Stimulated activated naive CD4-positive, alpha-beta T cell treated with Interleukin-2 at 50 U/mL for 16 hours (primary cell): Measurements from ENCODE around the gene FXYD5.
"Not testable (repeated sequence)": the region's sequence is repeated elsewhere in the genome, so short reads cannot be mapped to it uniquely, and the experiment has no call there.

Experiments
- DNase-seq: peaks from one replicate; lab custom pipeline; 2025; lab: John Stamatoyannopoulos, UW

Gene FXYD5

DNA sequence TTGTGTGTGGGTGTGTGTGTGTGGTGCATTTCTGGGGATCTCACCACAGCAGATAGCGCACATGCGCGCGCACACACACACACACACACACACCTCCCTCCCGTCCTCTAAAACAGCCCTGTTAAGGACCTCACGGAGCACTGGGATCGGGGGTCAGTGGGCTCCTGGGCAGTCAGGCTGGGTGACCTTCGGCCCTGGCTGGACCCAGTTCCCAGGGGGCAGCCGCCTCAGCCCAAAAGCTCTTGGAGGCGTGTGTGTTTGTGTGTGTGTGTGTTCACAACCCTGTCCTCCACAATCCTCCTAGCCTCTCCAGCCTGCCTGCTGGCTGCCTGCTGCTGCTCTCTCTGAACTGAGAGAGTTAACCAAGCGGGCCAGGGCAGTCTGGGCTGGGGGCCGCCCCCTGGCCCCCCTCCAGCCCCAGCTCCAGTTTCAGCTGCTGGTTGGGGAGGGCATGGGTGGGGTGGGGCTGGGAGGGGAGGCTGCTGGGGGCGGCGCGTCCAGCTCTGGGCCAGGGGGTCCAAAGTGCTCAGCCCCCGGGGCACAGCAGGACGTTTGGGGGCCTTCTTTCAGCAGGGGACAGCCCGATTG lies 16.1 kb upstream of the FXYD5 start, which contains the start of gene FXYD1:
TSS of gene FXYD1 (plus strand) at position 520 of the 588 bp plus-strand sequence. CDS start 1,256 bp downstream, outside the sequence.
- DNase-seq = no peak

DNA sequence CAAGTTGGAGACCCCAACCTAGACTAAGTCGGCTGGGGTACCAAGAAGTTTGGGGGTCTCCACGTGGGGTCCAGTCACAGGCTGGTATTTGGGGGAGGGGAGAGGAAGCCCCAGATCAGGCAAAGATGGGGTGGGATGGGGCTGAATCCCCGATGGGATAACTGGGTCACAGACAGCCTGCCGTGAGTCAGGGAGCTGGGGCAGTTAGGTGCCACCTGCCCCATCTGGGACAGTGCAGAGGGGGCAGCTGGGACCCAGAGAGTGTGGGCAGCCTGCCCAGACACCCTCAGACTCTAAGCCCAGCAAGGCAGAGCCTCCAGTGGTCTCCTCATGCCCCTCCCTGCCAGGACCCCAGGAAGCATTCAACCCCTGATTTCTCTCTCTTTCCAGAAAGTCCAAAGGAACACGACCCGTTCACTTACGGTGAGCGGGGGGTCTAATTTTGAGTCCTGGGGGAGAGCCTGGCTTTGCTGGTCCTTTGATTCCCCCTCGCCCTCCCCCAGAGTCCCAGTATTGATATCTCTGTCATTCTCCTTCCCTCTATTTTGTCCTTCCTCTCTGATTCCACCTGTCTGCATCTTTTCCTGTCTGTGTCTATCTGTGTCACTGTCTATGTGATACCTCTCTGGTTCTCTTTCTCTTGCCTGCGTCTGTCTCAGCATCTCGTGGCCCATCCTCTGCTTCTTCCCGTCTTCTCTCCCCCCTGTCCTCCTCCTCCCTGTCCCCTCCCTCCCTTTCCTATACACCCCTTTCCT lies 14.2 kb upstream of the FXYD5 start:
- no peak for DNase-seq

DNA sequence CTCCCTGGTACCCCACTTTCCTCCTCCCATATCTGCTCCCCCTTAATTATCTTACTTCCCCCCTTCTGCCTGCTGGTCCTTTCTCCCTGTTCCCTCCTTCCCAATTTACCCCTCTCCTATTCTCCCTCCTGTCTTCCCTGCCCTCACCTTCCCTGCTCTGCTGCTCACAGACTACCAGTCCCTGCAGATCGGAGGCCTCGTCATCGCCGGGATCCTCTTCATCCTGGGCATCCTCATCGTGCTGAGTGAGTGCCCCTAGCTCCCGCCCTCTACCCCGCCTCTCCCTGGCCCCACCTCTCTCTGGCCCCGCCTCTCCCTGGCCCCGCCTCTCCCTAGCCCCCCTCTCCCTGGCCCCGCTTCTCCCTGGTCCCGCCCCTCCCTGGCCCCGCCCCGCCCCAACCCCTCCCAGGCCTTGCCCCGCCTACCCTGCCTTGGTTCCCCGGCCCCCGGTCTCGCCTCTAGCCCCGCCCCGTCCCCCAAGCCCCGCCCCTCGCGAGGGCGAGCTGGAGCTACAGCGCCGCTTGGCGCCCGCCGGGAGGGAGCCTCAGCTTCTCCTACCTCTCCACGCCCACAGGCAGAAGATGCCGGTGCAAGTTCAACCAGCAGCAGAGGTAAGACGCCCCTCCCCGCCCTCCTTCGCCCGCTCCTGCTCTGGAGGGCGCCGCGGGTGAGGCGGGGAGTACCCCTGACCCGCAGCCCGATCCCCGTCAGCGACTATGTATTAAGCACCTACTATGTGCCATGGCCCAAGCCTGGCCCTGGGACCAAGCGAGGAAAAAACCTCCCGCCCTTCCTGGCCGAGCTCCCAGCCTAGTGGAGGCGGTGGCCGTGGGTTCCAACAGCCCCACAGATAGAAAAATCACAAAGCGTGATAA lies 13.3 kb upstream of the FXYD5 start:
- peak; percentile 96 for DNase-seq

DNA sequence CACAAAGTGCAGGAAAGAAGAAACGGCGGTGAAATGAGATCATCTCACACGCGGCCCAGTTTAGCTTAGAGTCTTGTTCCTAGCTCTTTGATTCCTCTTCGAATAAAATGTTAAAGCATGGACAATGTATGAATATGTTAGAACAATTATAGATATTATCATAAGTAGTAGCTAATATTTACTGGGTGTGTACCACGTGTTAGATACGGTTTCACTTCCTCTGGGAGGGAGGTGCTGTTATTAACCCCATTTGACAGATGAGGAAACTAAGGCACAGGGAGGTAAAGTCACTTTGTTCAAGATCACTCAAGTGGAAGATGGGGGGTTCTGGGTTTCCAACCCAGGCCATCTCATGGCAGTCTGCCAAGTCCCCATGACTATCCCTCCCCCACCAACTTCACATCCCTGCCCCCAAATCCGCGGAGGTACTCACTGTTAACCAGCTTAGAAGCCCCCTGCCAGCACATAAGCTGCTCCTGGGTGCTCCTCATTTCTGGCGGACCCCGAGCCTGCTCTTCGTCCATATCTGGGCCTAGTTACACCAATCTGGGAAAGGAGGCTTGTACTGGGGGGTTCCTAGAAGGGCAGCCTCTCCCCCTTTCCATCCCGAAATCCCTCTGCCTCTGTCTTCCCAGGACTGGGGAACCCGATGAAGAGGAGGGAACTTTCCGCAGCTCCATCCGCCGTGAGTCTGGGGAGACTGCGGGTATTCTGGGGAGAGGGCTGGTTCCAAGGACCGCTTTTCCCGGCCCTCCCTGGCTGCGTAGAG lies 12.5 kb upstream of the FXYD5 start:
- peak; percentile 29 for DNase-seq

DNA sequence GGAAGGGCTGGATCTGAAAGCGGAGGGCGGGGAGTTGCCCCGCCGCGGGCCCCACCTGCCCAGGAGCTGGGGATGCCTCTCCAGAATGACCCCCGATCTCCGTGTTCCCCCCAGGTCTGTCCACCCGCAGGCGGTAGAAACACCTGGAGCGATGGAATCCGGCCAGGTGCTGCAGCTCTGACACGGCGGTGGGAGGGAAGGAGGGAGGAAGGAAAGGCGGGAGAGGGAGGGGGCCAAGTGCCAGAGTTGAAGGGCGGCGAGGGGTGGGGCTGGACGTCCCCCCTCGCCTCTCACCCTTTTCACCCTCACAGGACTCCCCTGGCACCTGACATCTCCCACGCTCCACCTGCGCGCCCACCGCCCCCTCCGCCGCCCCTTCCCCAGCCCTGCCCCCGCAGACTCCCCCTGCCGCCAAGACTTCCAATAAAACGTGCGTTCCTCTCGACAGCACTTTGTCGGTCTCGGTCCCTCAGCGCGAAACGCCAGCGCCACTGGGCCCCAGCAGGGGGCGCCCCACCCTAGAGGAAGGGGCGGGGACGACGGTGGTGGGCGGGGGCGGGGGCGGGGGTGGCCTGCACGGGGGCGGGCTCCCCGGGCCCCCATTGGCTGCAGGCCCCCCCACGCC lies 11.8 kb upstream of the FXYD5 start:
- DNase-seq = peak; percentile 49

DNA sequence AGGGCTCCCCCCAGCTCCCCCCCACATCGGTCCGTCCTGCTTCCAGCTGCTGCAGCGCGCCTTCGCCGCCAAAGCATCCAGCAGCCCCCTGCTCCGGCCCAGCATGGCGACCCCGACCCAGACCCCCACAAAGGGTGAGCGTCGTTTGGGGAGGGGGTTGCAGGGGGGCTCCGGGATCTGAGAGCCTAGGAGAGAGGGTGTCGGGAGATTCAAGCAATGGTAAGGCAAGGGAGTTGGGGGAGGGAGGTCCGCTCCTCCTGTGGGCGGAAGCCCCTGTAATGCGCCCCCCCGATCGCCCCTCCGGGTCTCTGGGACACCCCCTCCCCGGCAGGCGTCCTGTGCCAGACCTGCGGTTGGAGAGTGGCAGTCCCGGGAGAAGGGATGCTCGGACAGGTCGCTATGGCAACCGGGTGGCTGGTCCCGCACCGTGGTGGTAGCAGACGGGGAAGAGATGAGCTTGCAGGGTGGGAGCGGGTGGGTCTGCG lies 11.3 kb upstream of the FXYD5 start, which contains the start of gene FXYD7:
TSS of gene FXYD7 (plus strand) at position 25 of the 485 bp plus-strand sequence. CDS start at position 104, 79 bp downstream.
- DNase-seq = no peak

DNA sequence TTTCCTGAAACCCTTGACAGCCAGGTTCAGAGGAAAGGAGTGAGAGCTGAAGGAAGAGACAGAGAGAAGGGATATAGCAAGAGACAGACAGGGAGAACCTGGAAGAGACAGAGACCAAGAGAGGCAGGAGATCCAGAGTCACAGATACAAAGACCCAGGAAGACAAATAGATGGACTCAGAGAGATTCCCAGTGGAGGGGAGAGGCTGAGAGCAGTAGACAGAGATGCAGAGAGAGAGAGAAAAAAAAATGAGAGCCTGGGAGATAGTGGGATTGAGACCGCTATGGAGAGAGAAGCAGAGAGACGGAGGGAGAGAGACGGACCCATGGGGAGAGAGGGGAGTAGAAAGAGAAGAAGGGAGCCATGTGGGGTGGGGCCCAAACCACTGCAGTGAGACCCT lies 10.7 kb upstream of the FXYD5 start:
- no peak for DNase-seq

DNA sequence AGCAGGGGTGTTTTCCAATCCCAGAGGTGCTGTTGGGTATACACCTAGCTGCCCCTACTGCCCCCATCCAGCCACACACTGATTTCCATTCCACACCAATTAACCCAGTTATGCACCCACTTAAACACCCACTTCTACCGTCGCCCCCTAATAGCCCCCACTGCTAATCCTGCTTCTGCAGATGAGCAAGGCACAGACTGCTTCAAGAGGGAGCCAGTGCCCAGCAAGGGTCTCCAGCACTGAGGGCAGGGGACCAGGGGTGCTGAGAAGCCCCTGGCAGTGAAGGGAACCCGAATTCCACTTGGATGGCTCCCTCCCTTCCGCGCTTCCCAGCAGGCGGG lies 10.3 kb upstream of the FXYD5 start:
- DNase-seq = no peak

DNA sequence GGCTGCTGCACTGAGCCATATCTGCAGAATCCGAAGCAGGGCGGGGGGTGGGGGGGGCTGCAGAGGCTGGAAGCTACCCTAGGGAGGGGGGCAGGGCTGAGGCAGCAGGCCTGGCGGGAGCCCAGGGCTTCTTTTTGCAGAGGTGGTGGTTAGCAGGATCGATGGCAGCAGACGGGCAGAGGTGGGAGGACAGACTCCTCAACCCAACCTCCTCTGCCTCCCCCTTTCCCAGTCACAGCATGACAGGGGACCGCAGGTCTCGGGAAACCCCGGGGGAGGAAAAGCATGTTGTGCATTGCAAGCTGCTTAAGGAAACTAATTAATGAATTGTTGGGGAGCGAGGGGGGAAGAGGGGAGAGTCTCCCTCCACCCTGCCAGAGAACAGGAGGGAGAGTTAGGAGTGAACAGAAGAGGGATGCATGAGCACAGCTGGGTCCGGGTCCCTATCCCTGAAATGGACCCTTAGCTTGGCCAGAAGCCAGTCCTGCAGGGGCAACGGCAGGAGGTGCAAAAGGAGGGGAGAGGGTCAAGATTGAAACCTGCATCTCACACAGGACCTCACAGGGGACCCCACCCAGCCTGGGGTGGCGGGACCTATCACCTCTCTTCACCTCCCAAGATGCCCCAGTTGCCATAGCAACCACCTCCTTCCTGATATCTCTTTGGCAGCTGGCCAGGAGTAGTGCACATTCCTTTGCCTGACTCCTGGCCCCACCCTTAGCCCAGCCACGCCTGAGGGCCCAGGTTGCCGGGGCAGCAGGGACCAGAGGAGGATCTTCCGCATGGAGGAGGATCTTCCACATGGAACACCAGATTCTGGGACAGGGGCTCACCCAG lies 9.7 kb upstream of the FXYD5 start:
- peak; percentile 5 for DNase-seq

DNA sequence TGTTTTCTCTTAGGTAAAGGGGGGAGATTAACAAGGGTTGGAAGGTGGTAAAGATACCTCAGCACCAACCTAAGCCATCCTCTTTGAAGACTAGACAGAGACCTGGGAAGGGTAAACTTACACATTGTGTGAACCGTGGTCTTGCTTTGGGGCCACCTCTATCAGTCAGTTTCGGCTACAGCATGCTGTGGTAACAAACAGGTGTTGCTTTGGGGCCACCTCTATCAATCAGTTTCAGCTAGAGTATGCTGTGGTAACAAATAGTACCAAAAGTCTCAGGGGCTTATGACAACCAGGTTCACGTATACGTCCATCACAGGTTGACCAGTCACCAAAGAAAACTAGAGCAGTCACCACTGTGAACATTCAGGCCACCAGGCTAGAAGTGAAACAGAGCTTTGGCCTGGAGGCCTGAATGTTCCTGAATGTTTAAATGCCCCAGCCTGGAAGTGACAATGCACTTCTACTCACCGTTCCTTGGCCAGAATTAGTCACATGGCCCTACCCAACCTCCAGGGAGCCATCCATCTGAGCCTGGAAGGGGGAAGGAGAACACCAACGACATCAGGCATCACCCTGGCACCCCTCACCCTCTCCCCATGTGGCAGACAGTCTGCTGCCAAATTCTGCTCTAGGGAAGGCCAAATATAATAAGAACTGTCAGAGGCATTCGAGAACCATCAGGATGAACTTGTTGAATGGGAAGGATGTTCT lies 7.6 kb upstream of the FXYD5 start:
- DNase-seq = no peak

DNA sequence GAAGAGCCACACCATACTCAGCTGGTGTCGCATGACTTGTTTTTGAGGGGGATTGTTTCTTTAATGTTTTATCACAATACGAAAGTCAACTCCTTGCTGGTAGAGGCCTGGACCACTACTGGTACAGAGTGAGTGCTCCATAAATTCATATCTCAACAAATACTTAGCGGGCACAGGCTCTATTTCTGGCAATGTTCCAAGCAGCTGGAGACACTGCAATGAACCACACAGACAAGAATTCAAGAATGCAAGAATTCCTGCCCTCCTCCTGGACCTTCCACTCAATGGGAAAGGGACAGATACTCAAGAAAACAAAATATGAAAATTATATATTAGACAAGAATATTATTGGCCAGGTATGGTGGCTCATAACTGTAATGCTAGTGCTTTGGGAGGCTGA lies 5.1 kb upstream of the FXYD5 start:
- DNase-seq = no peak

DNA sequence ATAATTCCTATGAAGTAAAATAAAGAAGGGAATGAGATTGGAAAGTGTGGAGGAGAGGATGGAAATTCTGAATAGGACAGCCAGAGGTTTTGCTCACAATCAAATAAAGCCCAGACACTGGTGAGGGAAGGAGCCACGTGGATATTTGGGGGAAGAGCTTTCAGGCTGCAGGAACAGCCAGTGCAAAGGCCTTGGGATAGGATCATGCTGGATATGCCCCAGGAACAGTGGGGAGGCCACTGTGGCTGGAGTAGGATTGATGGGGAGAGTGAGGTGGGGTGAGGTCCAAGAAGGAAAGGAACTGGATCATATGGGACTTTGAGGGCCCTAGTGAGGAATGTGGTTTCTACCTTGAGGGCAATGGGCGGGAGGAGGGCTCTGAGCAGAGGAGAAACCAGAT lies 4.1 kb upstream of the FXYD5 start:
- DNase-seq = no peak

DNA sequence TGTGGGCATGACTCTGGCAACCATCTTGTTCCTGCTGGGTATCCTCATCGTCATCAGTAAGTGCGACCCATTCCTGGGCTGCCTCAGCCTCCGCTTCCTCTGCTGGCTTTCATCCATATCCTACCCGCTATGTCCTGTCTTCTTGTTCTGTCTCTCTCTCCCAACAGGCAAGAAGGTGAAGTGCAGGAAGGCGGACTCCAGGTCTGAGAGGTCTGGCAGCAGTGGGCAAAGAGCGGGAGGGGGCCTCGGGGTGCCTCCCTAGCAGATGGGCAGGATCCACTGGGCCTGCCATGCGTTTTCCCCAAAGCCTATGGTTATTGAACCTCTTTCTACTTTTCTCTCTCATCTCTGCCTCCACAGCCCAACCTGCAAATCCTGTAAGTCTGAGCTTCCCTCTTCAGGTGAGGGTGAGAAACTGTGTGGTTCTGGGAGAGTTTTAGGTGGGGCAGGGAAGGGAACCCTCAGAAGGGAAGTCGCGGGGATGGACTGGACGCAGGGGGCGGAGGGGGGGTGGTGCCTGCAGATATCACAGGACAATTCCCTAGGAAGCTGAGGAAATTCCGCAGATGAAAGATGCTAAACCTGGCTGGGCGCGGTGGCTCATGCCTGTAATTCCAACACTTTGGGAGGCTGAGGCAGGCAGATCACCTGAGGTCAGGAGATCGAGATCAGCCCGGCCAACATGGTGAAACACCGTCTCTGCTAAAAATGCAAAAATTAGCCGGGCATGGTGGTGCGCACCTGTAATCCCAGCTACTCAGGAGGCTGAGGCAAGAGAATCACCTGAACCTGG lies 3.1 kb upstream of the FXYD5 start:
- DNase-seq = no peak

DNA sequence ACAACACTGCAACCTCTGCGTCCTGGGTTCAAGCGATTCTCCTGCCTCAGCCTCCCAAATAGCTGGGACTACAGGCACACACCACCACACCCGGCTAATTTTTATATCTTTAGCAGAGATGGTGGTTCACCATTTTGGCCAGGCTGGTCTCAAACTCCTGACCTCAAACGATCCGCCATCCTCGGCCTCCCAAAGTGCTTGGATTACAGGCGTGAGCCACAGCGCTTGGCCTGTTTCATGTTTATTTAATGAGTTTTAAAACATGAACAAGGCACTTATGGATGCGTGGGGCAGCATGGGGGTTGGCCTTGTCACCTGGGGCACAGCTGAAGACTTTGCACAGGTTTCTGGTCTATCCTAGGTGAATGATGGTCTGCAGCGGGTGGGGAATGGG lies 1.4 kb upstream of the FXYD5 start:
- DNase-seq = not testable (repeated sequence)

DNA sequence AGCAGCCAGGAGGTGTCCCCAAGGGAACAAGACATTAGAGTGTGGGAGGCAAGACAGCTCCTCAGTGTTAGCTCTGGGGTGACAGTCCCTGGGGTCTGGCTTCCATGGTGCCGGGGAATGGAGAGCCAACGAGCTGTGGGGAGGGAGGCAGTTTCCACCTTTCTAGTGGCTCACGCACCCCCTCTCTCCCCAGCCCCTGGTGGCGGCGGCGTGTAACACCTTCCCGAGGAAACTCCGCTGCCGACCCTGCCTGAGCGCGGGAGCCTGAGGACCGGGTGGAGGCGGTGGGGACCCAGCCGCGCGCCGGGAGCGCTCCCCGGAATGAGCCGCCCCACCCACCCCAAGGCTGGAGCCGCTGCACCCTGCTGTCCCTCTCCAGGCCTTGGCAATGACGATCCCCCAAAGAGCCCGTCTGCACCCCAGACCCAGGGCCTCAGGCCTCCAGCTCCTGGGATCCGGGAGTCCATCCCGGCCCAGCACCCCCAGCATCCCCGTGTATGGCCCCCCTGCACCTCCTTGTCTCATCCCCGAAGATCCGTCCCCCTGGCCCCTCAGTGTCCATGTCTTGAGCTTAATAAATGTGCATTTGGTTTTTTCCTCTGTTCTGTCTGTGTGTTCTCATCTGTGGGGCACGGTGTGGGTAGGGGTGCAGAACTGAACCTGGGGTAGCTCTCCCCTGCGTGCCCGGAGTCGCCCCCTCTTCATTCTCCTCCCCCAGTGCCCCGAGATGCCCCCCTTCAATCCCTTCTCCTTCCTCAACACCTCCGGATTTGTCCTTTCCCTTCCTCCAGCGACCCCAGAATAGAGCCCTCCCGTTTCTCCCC lies 622 bp upstream of the FXYD5 start:
- DNase-seq = peak; percentile 70

DNA sequence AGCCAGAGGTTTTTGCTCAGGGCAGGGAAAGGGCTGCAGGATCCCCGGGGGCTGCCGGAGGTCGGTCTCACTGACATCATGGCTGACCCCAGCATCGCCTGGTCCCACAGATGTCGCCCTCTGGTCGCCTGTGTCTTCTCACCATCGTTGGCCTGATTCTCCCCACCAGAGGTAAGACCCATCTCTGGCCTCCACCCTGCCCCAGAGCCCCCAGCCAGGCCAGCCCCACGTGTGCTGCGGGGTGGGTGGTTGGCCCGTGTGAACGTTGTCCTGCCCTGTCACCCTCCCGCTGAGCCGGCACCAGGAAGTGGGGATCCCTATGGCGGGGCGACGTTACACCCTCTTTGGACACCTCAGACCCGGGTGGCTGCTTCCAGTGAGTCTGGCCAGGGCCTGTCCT lies 906 bp downstream of the FXYD5 start:
- DNase-seq = peak; percentile 11

DNA sequence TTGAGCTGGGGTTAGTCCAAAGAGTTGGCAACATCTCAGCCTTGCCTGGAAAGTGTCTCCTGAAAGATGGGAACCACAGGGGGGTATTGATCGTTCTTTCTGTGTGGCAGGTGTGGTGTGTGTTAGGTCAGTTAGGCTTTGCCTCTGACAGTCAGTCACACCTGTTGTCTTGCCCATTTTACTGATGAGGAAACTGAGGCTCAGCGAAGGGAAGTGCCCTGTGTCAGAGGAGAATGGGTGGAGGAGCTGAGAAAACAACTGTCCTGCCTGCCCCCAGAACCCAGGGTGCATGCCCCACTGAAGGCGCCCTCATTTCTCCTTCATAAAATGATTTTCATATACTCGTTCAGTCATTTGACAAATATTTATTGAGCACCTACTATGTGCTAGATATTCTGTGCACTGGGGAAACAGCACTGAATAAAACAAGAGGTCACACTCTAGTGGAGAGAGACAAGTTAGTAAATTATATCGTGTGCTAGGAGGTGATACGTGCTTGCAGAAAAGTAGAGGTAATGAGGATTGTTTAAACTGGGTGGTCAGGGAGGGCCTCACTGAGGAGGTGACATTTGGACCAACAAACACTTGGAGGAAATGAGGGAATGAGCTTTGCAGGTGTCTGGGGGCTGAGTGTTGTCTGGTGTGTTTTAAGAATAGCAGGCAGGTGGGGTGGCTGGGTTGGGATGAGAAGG lies 1.6 kb downstream of the FXYD5 start:
- no peak for DNase-seq

DNA sequence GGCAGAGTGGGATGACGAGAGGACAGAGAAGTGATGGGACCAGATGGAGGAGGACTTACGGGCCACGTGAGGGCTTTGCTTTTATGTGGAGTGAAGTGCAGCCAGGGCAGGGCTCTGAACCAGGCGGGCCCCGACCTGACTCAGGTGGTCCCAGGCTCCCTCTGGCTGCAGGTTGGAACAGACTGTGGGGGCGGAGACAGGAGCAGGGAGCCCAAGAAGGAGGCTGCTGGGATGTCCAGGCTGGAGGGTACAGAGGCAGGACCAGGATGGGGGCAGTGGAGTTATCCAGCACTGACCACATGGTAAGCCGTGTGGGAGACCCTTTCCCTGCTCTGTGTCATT lies 2.1 kb downstream of the FXYD5 start:
- DNase-seq = no peak
